Gastroesophageal sphincter (tissue), 4 donors: ENCODE results near the gene CAMK1D. TPM values are rescaled to one million over a fixed set of nuclear protein-coding genes. Genes with fewer than 3 reads are reported as not detected.

Source experiments
- ATAC-seq: fragments of 150-250 bp; one replicate; pipeline ENCODE4 v1.9.1; 2016; ENCODE audit warnings: mild to moderate bottlenecking, moderate library complexity
- H3K27ac ChIP-seq, 4 donors: fragments of 200-600 bp; sonication (generic) in 3 of 4; 1 replicate in 3 of 4; 2 replicates in 1 of 4; pipeline ENCODE4 v1.5.1; 2016 to 2019
- H3K27me3 ChIP-seq: fragments of 200-600 bp; sonication (generic); one replicate; pipeline ENCODE4 v1.5.1; 2019
- H3K36me3 ChIP-seq, 2 donors: fragments of 200-600 bp; sonication (generic); one replicate each; pipeline ENCODE4 v1.5.1; 2019; ENCODE audit warnings: control low read depth in 1 of 2
- H3K4me1 ChIP-seq, 3 donors: fragments of 200-600 bp; sonication (generic); 1 replicate in 2 of 3; 2 replicates in 1 of 3; pipeline ENCODE4 v1.5.1; 2016 to 2019; ENCODE audit warnings: control low read depth in 2 of 3
- H3K4me3 ChIP-seq, 2 donors: fragments of 200-600 bp; sonication (generic); one replicate each; pipeline ENCODE4 v1.5.1; 2019; ENCODE audit warnings: mild to moderate bottlenecking in 1 of 2, moderate library complexity in 1 of 2
- H3K9me3 ChIP-seq, 3 donors: fragments of 200-600 bp; sonication (generic); one replicate each; pipeline ENCODE4 v1.5.1; 2017 to 2019; ENCODE audit warnings: control low read depth in 2 of 3
- EP300 ChIP-seq: sonication (generic); formaldehyde crosslinking; IDR thresholded peaks from one replicate; pipeline ENCODE4 v1.6.1; 2017; ENCODE audit warnings: antibody characterized with exemption, mild to moderate bottlenecking
- POLR2A ChIP-seq, 2 donors: fragments of 450-650 bp; IDR thresholded peaks; one replicate each; pipeline ENCODE4 v1.6.1; 2017; ENCODE audit warnings: antibody characterized with exemption in 2 of 2, mild to moderate bottlenecking in 2 of 2, moderate library complexity in 1 of 2
- POLR2AphosphoS5 ChIP-seq: sonication (generic); formaldehyde crosslinking; IDR thresholded peaks from one replicate; pipeline ENCODE4 v1.6.1; 2017; ENCODE audit warnings: antibody characterized with exemption
- WGBS, 2 donors: methylation state at CpG; one replicate each; pipeline ENCODE4 v1.1.5; 2018; ENCODE audit warnings: low coverage in 1 of 2; 5-methylcytosine and 5-hydroxymethylcytosine counted together
- total RNA-seq, 4 donors: library from RNA; depleted of rRNA; stranded (reverse); fragments of >200 nt; gene quantifications; one replicate each; pipeline ENCODE4 v1.1.0, GENCODE V29; 2016
- TF ChIP-seq, protein P1 (sequence below), 4 experiments: fragments of 200-600 bp in 2 of 4; fragments of 450-650 bp in 2 of 4; sonication (generic) in 1 of 4; IDR thresholded peaks; one replicate each; pipeline ENCODE4 v1.5.1; 2017 to 2019; ENCODE audit warnings: antibody characterized with exemption in 4 of 4, mild to moderate bottlenecking in 2 of 4, moderate library complexity in 2 of 4

The CAMK1D gene
- total RNA-seq, 4 donors from 2014 or later = 11.6 to 18.3 (median 15.3) TPM

DNA sequence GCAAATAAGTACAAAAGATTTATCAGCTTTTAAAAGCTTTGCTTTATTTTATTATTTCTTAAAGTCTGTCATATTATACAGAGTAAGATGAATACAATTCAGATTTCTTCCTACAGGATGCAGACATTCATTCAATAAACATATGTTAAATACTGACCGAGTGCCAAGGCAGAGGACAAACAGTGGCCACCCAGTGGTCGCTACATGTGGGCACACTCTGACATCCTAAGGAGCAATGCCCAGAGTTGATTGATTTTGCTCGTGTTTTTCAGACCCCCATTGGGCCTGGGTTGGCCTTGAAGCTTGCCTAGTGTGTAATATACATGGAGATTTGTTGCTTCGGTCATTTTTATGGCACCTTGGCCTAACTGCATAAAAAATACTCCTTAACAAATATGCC lies 451.0 kb downstream of the CAMK1D start:
- H3K4me1 ChIP-seq = peaks cover 0 to 31% (median 4%) of the 10 kb centered on the region in 3 donors
- H3K27ac ChIP-seq = no peak overlapping the region
- 84 to 86% methylated on average over 4 of the region's 4 CpGs for WGBS, 2 donors
- no peak for TF ChIP-seq POLR2AphosphoS5
- TF ChIP-seq POLR2A (IDR thresholded peaks at IDR 0.05) = no peak
- no peak overlapping the region for H3K4me3 ChIP-seq
- H3K36me3 ChIP-seq = no peaks in the 10 kb centered on the region
- H3K9me3 ChIP-seq = no peaks in the 10 kb centered on the region
- no peaks in the 10 kb centered on the region for H3K27me3 ChIP-seq
- ATAC-seq = no peak

DNA sequence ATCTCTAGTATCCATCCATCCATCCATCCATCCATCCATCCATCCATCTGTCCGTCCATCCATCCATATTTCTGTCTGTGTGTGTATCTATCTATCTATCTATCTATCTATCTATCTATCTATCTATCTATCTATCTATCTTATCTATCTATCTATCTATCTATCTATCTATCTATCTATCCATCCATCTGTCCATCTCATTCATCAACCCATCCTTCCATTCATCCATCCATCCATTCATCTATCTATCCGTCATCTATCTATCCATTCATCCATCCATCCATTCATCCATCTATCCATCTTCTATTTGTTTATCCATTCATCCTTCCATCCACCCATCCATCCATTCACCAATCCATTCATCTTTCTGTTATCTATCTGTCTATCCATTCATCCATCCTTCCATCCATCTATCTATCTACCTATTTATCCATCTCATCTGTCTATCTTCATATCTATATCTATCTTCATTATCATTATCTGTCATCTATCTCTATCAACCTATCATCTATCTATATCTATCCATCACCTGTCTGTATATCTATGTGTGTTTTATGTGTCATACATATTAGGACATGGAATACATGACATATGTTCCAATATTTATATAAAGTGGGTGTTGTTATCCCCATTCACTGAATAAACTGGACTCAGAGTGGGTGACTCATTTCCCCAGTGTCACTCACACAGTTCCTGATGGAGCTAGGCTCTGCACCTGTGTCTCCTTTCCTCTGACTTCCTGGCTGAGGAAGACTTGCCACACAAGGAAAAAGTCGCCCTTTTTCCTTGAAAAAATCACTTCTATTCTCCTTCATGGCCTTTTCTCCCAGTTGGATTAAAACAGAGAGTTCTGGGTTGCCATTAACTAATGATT lies 452.1 kb downstream of the CAMK1D start:
- Histone ChIP-seq H3K4me3 (no peak overlapping the region), H3K27ac (no peak overlapping the region), H3K9me3 (no peaks in the 10 kb centered on the region), H3K4me1 (peaks cover 0 to 19% (median 1%) of the 10 kb centered on the region in 3 donors), H3K27me3 (no peaks in the 10 kb centered on the region), H3K36me3 (no peaks in the 10 kb centered on the region)
- ATAC-seq = no peak
- TF ChIP-seq, protein P1, sequence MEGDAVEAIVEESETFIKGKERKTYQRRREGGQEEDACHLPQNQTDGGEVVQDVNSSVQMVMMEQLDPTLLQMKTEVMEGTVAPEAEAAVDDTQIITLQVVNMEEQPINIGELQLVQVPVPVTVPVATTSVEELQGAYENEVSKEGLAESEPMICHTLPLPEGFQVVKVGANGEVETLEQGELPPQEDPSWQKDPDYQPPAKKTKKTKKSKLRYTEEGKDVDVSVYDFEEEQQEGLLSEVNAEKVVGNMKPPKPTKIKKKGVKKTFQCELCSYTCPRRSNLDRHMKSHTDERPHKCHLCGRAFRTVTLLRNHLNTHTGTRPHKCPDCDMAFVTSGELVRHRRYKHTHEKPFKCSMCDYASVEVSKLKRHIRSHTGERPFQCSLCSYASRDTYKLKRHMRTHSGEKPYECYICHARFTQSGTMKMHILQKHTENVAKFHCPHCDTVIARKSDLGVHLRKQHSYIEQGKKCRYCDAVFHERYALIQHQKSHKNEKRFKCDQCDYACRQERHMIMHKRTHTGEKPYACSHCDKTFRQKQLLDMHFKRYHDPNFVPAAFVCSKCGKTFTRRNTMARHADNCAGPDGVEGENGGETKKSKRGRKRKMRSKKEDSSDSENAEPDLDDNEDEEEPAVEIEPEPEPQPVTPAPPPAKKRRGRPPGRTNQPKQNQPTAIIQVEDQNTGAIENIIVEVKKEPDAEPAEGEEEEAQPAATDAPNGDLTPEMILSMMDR (IDR thresholded peaks at IDR 0.05) = no peak
- TF ChIP-seq POLR2A (IDR thresholded peaks at IDR 0.05) = no peak
- TF ChIP-seq EP300 = no peak
- no peak for TF ChIP-seq POLR2AphosphoS5
- 82 to 88% methylated on average over 3 of the region's 3 CpGs for WGBS, 2 donors

DNA sequence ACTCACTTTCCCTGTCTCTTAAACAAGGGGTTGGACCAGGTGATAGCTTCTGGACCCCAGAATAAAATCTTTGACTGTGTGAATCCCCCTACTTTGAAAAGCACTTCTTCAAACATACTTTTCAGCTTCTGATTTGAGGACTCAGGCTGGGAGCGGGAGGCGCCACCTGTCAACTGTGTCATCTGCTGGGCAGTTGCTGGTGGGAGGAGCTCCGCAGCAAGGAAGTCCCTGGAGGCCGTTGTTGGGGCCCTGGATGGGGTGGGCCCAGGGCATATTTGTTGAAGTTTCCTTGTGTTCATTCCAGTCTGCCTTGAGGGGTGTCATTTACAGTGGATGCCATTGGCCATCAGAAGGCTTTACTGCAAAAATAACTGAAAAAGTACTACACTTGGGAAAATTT lies 454.4 kb downstream of the CAMK1D start:
- Histone ChIP-seq H3K4me3 (no peak overlapping the region), H3K36me3 (peaks cover 0 to 5% of the 10 kb centered on the region in 2 donors), H3K4me1 (no peaks in the 10 kb centered on the region), H3K27ac (no peak overlapping the region), H3K27me3 (no peaks in the 10 kb centered on the region), H3K9me3 (no peaks in the 10 kb centered on the region)
- no peak for ATAC-seq
- TF ChIP-seq POLR2AphosphoS5 = no peak
- TF ChIP-seq POLR2A (IDR thresholded peaks at IDR 0.05) = no peak
- TF ChIP-seq EP300 = no peak
- TF ChIP-seq, protein P1 (IDR thresholded peaks at IDR 0.05) = no peak
- WGBS, 2 donors = 83% methylated on average over 4 of the region's 4 CpGs; no CpG with 5 or more reads in 1 of the 2 donors

DNA sequence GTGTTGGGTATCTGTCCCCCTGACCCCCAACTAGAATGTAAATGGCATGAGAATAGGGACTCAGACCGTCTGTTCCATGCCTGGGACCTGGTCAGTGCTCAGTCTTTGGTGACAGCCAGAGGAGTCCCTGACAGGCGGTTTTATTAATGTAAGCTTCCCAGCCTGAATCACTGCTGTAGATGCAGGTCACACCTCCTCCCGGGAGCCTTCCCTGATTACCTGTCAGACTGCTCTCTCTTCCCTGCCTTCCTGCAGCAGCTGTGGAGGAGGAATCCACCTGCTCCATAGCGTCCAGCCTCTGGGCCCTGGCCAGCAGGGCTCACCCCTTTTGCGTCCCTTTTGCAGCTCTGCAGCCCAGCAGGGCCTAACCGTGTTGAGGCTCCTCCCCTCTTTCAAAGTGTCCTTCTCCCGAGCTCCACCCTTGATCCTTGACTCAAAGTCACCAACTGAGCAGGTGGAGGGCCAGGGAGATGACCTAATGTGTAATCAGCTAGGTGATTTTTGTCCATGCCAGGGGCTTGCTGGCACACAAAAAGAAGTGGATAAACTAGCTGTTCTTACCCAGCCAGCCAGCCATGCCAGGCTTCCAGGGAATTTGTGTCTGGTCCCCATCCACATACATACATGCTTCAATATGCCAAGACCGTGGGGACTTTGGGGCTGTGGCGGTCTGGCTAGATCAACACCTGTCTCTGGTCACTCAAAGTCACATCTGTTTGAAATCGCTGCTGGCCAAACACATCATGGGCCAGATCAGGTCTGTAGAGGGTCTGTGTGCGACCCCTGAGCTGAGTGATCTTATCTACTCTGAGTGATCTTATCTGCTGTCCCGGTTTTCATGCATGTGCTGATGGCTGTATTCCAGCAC lies 457.1 kb downstream of the CAMK1D start:
- H3K27me3 ChIP-seq = no peaks in the 10 kb centered on the region
- H3K36me3 ChIP-seq = peaks cover 0 to 5% of the 10 kb centered on the region in 2 donors
- no peak overlapping the region for H3K27ac ChIP-seq
- H3K4me3 ChIP-seq = no peak overlapping the region
- TF ChIP-seq EP300 (no peak), POLR2AphosphoS5 (no peak), POLR2A (IDR thresholded peaks at IDR 0.05) (no peak)
- TF ChIP-seq, protein P1 (IDR thresholded peaks at IDR 0.05) = no peak
- H3K4me1 ChIP-seq = no peaks in the 10 kb centered on the region
- no peaks in the 10 kb centered on the region for H3K9me3 ChIP-seq
- 74% methylated on average over 5 of the region's 12 CpGs; no CpG with 5 or more reads in 1 of the 2 donors for WGBS, 2 donors
- no peak for ATAC-seq

DNA sequence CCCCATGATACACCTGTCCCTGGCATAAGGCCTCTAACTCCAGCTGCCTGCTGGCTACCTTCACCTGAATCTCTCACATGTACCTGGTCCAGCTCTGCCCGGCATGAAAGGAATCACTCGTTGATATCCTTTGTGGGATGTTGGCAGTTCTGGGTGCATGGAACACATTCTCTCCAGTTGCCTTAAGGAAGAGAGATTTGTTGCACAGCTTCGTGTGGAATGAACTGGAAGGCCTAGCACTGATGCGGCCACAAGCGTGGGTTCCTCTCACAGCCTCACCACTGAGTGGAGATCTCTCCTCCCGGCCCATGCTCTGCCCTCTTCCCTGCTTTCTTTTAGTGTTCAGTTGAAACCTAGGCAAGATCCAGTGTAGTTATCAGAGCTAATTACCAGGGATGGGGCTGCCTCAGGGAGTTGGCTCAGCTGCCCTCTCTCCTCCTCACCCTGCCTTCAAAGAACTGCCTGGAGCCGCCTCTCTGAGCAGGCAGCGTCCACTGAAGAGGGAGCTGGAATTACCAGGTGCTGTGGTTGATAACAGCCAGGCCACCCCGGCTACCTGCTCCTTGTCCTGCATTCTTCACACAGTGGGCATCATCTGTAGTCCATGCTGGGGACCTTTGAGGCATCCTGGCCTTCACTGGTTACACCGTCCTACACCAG lies 457.9 kb downstream of the CAMK1D start:
- Histone ChIP-seq H3K27ac (no peak overlapping the region), H3K9me3 (no peaks in the 10 kb centered on the region), H3K27me3 (no peaks in the 10 kb centered on the region), H3K36me3 (peaks cover 0 to 5% of the 10 kb centered on the region in 2 donors), H3K4me3 (no peak overlapping the region), H3K4me1 (no peaks in the 10 kb centered on the region)
- 60 to 89% methylated on average over 1 to 3 of the region's 10 CpGs for WGBS, 2 donors
- no peak for TF ChIP-seq POLR2A (IDR thresholded peaks at IDR 0.05)
- TF ChIP-seq, protein P1 (IDR thresholded peaks at IDR 0.05) = no peak
- no peak for TF ChIP-seq POLR2AphosphoS5
- TF ChIP-seq EP300 = no peak
- no peak for ATAC-seq
